Suppressor macrophage (primary cell): ENCODE data around the gene PARVB.
"Not testable (repeated sequence)": the region's sequence is repeated elsewhere in the genome, so short reads cannot be mapped to it uniquely, and the experiment has no call there.

Source experiments
- DNase-seq, 4 experiments: peaks; one replicate each; pipeline ENCODE4 v3.0.0-alpha.2; 2020 to 2022

Gene PARVB

DNA sequence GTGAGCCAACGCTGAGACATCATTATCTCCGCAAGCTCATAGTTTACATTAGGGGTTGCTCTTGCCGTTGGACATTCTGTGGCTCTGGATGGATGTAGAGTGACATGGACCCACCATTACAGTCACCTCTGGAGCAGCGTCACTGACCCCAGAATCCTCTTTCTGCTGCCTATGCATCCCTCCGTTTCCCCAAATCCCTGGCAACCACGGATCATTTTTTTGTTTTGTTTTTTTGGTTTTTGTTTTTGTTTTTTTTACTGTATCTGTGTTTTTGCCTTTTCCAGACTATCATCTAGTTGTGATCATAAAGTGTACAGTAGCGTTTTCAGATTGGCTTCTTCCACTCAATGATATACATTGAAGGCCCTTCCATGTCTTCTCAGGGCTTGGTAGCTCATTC lies 4.0 kb downstream of the PARVB start:
- no peak for DNase-seq

DNA sequence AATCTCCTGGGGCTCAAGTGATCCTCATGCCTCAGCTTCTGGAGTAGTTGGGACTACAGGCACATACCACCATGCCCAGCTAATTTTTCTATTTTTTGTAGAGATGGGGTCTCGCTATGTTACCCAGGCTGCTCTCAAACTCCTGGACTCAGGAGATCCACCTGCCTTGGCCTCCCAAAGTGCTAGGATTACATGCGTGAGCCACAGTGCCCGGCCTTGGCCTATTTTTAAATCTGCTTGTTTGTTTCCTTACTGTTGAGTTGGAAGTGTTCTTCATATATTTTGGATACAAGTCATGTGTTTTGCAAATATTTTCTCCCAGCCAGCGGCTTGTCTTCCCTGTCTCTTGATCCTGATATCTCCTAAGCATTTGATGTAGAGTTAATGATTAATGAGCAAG lies 5.0 kb downstream of the PARVB start:
- DNase-seq = no peak

DNA sequence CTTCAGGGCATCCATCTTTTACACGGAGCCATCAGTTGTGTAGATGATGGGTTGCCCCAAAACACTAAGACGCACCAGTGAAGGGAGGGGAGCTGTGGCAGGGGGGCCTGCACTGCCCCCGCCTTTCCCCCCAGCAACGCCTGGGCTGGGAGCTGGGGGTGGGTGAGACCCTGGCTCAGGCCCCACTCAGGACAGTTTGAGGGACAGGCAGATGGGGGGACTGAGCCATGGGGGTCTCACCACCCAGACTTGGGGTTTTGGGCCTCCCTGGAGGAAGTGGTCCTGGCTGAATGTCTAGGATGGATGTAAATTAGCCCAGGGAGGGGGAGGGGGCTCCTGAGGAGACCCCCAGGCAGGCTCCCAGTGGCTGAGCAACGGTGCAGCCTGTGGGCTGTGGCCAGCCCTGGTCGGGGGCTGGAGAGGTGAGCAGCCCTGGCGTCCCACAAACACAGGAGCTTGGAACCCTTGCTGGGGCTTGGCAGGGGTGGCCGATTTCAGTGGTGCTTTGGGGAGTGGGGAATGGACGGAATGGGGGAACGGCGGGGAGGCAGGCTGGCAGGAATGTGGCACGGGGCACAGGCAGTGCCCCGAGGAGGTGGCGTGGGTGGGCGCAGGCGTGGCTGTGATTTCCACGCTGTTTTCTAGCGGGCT lies 6.1 kb downstream of the PARVB start:
- no peak for DNase-seq

DNA sequence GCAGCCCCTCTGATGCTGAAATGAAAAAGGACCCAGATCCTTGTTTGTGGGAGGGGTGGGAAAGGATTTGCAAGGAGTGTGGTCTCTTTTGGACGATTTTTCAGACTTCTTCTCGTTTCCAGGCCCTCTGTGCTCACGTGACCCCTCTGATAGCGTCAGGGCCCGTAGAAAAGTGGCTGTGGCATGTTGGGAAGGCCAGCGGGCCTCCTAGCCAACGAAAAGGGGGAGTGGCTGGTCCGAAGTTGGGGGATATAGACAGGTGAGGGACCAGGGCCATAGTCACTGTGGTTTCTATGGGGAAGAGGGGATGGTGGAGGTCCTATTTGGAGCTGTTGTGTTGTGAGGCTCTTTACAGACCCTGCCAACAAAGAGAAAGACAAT lies 6.6 kb downstream of the PARVB start:
- peak in 2 of 4 experiments; percentile 22 to 38 for DNase-seq

DNA sequence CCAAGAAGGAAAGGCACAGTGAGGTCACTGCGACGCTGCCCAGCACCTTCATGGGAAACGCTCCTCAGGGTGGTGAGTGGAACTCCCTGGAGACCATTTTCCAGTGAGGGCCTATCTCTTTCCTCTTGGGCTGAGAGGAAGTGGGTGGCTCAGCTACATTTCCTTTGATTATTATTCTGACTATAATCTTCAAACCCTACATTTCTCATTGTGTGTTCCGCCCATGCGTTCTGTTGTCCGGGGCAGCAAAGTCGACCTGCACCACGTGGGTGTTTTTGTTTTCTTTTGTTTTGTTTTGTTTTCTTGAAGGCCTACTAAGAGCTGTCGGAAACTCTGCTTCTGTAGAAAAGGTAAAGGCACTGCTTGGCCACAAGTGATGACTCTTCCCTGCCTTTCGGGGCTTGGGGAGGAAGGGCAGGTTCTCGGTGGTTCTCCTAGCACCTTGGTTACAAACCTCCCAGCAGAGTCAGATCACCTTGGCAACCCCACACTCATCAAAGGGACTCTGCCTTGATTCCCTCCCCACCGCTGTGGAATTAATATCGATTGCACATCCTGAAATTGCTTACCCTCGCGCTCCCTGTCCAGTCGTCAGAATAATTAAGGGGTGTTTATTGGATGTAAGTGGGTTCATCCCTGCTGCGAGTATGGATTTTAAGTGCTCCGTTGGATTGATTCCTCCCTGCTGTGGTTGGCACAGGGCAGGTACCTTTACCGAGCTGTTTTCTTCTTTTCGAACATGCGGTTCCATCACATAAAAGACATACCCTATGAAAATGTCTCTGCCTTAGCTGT lies 7.3 kb downstream of the PARVB start:
- peak in 3 of 4 experiments; percentile 26 to 32 (median 31) for DNase-seq

DNA sequence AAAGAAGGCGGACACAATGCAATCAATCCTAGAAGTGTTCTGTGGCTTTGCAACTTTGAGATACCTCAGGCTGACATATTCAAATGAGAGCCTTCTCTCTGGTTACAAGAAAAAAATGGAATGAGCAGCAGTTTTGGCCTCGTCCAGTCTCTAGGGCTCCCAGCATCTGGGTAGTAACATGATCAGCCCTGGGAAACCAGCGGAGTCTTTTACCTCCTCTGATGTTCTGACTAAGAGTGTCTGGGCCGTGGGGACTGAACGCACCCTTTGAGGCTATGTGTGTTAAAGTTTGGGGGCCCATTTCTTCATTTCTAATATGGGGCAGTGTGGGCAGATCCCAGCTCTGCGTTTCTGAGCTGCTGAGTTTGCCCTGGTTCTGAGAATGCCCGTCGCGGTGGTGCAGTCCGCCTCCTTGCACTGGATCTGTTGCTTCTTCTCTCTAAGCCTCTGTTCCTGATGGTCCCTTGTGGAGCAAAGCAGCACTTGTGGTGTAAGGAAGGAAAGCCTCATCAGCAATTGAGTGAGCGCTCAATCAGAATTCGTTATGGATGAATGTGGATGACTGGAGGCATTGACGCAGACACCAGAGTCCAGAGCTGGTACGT lies 8.1 kb downstream of the PARVB start:
- DNase-seq = no peak

DNA sequence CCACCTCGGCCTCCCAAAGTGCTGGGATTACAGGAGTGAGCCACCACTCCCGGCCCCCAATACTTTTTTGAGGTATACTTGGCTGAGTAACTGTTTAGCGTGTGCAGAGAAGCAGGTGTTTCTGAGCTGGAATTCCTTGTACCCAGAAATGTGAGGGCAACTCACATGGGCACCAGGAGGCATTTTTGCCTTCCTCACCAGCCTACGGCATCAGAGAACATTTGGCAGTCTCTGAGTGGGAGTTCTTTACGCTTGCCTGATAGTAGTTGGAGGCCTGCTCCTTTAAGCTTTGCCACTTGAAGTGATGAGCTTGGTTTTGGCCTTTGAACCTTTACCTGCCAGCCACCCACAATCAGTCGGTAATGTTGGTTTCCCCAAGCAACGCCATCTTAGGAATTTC lies 9.2 kb downstream of the PARVB start:
- peak in 1 of 4 experiments; percentile 19 for DNase-seq

DNA sequence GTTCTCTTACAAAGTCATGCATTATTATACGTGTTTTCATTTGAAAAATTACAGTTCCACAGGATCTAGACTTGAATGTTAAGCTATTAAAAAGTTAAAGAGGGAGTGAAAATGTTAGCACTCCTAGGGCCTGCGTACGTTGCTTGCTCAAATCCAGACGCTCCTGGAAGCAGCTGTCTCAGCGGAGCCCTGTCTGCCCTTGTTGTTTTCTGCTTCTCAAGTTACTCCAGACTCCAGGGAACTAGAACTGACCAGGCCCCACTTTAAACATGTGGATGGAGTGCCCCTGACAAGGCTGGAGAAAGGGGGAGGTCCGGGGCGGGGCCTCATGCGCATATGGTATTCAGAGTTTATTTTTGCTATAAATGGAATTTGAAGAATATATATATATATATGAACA lies 9.6 kb downstream of the PARVB start:
- DNase-seq = no peak

DNA sequence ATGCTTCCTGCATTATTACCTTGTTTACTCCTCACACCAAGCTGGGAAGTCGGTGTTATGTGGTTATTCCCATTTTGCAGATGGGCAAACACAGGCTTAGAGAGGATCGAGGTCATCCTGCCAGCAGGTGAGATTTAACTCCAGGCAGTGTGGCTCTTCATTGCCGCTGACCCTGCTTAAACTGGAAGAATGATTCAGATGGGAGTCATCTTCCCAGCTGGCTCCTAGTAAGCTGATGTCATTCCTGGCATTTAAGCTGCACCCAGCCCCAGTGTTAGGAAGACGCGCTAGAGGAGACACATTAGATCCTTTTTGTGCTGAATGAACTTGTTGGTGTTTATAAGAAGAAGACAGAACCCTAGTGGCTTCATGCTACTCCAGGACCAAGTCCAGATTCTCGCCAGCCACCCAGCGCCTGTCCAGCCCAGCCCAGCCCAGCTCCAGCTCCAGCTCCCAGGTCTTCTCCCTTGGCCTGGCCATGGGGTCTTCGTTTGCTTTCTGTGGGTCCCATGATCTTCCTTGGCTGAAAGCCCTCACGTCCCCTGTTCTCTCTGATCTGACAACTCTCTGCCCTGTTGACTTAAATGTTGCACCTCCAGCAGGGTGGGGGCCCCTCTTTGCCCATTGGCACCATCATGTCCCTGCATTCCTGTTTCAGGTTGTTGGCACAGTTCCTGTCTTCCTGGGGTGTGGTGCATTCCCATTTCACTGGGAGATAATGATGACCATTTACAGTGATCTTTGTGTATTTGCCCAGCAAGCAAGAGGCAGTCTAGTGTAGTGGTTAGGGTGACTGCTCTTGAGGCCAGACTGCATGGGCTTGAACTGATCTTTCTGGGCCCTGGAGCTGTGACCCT lies 13.6 kb downstream of the PARVB start:
- DNase-seq = peak; percentile 58 to 80 (median 68)

DNA sequence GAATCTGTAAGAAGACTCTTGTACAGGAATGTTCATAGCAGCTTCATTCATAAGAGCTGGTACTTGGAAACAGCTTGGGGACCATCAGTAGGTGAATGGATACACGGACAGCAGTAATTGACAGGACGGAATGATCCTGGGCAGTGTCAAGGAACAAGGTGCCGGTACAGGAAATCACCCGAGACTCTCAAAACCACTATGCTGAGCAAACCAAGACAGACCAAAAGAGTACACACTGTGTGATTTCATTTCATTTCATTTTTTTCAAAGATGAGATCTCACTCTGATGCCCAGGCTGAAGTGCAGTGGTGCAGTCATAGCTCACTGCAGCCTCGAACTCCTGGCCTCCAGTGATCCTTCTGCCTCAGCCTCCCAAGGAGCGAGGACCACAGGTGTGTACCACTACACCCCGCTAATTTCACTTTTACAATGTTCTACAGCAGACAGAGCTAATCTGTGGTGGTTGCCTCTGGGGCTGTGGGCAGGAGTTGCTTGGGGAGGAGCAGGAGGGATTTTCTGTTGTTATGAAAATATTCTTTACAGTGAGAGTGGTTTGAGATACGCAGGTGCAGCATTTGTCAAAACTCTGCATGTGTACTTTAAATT lies 15.6 kb downstream of the PARVB start:
- DNase-seq = no peak

DNA sequence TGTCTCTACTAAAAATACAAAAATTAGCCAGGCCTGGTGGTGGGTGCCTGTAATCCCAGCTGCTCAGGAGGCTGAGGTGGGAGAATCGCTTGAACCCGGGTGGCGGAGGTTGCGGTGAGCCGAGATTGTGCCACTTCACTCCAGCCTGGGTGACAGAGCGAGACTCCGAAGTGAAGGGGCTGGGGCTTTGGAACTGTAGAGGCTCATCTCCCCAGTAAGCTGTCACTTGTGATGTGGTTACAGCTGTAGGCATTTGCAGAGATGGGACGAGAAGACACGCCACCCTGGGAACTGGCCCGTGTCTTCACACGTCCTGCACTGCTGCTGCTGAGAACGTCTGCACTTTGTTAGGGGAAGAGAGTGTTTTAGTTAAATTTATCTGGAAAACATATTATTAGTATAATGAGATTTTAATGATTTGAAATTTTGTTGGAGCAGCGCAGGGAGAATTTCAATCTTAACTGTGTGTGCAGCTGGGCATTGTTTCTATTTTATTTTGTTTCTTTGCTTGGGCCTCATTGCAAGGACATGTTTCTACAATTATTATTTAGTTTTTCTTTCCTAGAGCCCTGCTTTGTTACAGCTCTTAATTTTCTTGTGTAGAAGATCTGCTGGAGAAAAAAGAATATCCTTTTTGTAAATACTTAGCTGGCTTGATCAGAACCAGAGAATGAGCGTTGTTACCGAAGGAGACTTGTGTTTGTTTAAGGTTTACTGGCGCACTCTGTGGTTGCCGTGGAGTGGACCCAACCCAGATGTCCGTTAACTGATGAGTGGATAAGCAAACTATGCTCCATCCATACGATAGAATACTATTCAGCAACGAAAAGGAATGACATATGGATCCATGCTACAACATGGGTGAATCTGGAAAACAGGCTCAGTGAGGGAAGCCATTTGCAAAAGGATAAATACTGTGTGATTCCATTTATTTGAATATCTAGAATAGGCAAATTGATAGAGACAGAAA lies 18.4 kb downstream of the PARVB start:
- DNase-seq = no peak

DNA sequence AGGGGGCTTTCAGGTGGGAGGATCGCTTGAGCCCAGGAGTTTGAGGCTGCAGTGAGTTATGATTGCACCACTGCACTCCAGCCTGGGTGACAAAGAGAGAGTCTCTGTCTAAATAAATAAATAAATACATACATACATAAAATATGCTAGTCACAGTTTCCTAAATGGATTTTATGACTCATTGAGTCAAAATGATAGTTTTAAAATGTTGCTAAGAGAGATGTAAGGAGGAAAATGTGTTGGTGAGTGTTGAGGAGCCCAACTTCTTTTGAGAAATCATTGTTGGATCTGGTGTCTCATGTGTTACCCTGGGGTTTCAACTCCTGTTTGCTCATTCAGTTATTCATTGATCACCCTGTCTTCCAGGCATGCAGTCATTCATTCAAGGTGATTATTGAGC lies 21.0 kb downstream of the PARVB start:
- DNase-seq = no peak

DNA sequence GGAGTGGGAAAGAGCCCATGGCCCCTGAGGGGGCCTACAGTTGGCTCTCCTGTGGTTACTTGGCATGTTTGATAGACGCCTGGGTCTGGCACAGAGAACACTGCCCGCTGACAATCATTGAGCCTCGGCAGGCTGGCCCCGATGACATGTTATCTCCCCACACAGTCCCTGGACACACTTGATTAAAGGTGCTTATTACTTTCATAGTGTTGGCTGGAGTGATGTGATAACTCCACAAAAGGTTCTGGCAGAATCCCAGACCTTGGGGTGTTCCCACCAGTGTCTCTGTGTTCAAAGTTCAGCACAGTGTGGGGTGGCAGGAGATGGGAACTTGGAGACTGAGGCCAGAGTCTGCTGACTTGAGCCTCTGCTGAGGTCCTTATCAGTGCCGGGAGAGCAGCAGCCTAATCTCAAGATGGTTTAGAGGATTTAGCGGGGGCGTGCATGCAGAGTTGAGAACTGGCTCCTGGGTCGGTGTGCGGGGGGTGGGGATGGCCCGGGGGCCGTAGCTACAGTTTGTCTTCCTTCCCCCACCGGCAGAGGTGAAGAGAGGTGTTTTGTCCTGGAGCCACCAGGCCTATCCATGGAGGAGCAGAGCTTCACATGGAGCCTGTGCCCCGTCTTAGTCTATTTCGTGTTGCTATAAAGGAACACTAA lies 22.5 kb downstream of the PARVB start:
- DNase-seq = no peak

DNA sequence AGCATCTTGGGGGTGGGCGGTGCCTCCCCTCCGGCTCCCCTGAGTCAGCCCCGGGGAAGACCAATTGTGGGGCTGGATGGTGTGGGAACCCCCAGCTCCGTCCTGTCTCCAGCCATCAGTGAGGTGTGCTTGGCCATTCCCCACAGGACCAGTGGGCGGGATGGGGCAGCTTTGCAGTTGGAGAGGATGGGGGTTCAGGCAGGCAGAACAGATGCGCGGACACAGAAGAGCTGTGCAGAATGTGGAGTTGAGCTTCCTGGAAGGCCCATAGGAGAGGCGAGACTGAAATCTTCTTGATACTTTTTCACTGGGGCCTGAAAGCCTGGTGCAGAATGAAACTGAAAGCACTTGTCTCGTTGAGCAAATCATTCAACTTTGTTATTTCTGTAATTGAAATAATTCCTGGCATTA lies 23.8 kb downstream of the PARVB start:
- DNase-seq = no peak

DNA sequence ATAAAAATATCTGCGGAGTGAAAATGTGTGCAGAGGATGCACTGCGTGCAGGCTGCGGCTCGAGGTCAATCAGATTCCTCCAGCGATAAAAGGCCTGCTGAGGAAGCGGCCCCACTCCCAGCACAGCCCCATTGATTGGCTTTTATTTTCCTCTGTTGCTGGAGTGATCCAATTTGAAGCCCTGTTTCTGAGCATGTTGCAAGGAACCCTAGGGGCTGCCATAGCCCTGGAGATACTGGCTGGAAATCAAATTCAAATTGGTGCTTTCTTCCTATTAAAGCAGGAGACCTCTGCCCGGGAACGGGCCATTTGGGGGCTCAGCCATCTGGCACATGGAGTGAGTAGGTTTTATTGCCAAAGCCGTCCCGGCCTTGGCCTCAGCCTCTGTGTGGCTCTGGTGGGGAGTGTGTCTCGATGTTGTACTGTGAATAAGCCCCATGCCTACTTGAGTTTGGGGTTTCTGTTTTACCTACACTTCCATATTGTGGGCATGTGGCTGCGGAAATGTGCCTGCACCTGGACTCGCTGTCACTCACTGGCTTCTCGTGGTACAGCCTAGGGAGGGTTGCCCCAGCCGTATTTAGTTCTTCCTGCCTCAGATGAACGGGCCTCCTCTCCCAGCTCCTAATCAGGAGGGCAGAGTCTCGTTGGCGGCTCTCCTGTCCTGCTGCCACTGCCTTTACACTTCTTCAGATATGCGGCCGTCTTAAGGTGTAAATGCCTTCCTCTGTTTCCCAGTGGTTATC lies 25.6 kb downstream of the PARVB start:
- no peak for DNase-seq

DNA sequence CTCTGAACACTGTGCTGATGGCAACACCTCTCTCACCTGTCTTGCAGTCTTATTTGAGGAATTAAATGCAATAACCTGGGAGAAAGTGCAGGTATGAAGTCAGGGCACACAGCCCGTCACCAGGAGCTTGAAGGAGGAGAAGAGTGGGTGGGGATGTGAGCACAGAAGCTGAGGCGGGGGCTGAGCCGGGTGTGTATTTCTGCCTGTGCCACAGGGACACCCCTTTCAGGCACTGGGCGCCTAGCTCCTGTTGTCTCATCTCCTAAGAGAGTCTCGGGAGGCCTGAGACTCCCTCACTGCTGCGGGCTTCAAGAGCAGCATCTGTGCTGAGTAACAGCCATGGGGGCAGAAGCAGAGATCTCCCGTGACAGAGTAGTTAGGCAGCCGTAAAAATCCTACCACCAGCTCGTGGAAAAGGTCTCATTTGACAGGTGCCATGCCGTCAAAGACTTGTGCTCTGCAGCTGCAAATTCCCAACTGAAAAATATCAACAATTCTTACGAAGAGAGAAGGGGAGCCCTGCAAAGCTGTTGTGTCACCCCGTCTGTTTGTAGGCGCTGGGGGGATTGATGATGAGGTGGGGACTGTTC lies 26.8 kb downstream of the PARVB start:
- no peak for DNase-seq

DNA sequence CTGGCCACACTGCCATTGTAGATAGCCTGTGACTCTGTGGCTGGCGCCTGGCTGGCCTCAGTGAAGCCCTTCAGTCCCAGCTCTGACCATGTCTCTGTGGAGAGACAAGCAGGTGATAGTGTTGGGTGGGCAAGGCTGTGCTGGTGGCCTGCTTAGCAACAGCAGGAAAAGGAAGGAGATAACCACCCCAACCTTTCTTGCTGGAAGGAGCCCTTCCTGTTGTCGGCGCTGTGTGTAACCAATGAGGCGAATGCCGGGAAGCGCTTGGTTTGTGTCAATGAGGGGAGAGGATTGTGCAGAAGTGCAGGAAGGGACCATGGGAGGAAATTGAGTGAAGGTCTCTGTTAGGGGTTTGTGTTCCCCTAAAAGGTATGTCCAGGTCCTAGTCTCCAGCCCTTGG lies 27.3 kb downstream of the PARVB start:
- no peak for DNase-seq

DNA sequence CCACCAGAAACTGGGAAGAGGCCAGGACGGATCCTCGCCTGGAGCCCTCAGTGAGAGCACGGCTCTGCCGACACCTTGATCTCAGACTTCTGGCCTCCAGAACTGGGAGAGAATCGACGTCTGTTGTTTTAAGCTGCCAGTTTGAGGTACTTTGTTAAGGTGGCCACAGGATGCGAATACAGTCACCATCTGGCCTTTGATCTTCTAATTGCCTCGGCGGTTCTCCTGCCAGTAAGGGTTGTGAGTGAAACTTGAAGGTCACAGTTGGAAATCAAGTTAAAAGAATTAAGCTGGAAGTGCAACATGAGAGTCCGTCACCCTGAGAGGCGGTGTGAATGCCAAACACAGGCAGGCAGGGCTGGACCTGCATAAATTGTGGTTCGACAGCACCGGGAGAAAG lies 27.9 kb downstream of the PARVB start:
- no peak for DNase-seq

DNA sequence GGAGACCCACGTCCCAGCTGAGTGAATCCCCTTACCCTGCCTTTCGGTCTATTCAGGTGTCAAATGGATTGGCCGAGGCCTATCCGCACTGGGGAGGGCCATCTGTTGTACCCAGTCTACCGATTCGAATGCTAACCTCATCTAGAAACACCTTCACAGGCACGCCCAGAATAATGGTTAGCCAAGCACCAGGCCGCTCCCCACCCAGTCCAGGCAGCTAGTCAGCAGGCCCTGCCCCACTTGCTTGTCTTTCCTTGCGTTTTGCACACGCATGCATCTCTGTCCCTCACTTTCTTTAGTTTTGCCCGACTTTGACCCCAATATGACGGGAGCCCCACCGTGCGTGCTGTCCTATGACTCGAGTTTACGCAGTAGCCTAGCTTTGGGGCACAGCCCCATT lies 31.7 kb downstream of the PARVB start:
- no peak for DNase-seq

DNA sequence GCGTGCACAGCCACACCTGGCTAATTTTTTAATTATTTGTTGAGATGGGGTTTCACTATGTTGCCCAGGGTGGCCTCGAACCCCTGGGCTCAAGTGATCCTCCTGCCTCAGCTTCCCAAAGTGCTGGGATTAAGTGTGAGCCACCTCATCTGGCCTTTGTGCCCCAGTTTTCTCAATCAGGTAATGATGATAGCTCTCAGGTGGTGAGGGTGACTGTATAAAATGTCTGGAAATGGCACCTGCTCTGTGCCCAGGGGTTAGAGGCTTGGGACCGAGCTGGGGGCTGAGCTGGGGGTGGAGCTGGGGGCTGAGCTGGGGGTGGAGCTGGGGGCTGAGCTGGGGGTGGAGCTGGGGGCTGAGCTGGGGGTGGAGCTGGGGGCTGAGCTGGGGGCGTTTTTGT lies 32.5 kb downstream of the PARVB start:
- DNase-seq = not testable (repeated sequence)
